ENCODE data around the gene STMP1. TPM values are rescaled to one million over a fixed set of nuclear protein-coding genes. Genes with fewer than 3 reads are reported as not detected.
A peak's percentile ranks its signal among the peaks of the same experiment; 100 is the strongest.

Gene STMP1
- total RNA-seq, 1 donor from 2014 or later, result 29.7 TPM

DNA sequence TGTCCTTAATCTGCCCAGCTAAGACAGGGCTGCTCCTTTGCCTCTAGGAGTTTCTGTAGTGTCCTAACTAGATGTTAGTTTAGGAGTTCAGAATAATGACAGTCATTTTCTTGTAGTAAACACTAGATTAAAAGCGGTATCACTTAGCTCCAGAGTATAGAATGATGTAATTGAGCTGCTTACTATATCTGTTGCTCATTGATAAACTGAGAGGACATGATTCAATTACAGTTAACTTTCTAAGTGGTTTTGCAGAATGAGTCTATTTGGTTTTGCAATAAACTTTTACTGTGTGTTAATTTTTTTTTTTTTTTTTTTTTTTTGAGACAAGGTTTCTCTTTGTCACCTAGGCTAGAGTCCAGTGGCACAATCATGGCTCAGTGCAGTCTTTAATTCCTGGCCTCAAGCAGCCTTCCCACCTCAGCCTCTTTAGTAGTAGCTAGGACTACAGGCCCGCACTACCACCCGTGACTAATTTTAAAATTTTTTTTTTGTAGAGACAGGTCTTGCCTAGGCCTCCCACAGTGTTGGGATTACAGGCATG is 1.8 kb downstream of the STMP1 start:
- Histone ChIP-seq H3K9ac (ENCODE audit: low read length) (peak overlapping the region; percentile 95), H3K36me3 (ENCODE audit: insufficient read depth, low read length) (no peaks in the 10 kb centered on the region), H3K4me1 (ENCODE audit: insufficient read depth, low read length) (peaks cover 27% of the 10 kb centered on the region), H3K9me3 (ENCODE audit: insufficient read depth, low read depth, low read length) (no peaks in the 10 kb centered on the region), H3K27me3 (ENCODE audit: insufficient read depth, low read length) (no peaks in the 10 kb centered on the region), H3K4me3 (ENCODE audit: insufficient read depth, low read depth, low read length) (peak overlapping the region; percentile 82), H3K79me2 (ENCODE audit: insufficient read depth, low read length) (peaks cover 61% of the 10 kb centered on the region), H3K4me2 (ENCODE audit: low read length) (peak overlapping the region; percentile 83), H4K20me1 (ENCODE audit: insufficient read depth, low read length) (peaks cover 11% of the 10 kb centered on the region), H3K27ac (ENCODE audit: low read depth, low read length) (peak overlapping the region; percentile 97), H2AFZ (ENCODE audit: low read depth, low read length) (no peak overlapping the region)
- Mint-ChIP-seq H3K27me3 (ENCODE audit: low read depth, unreplicated experiment) (no peaks in the 10 kb centered on the region), H3K36me3 (ENCODE audit: low read depth, unreplicated experiment) (peaks cover 5% of the 10 kb centered on the region), H3K9me3 (ENCODE audit: unreplicated experiment) (no peaks in the 10 kb centered on the region), H3K27ac (ENCODE audit: unreplicated experiment) (peak overlapping the region; percentile 72), H3K4me1 (ENCODE audit: low read depth, unreplicated experiment) (peaks cover 15% of the 10 kb centered on the region), H3K4me3 (ENCODE audit: unreplicated experiment) (peak overlapping the region; percentile 100)
- DNase-seq (ENCODE audit: low read depth) (peak; percentile 48), FAIRE-seq (no peak)
- TF ChIP-seq, protein P1, sequence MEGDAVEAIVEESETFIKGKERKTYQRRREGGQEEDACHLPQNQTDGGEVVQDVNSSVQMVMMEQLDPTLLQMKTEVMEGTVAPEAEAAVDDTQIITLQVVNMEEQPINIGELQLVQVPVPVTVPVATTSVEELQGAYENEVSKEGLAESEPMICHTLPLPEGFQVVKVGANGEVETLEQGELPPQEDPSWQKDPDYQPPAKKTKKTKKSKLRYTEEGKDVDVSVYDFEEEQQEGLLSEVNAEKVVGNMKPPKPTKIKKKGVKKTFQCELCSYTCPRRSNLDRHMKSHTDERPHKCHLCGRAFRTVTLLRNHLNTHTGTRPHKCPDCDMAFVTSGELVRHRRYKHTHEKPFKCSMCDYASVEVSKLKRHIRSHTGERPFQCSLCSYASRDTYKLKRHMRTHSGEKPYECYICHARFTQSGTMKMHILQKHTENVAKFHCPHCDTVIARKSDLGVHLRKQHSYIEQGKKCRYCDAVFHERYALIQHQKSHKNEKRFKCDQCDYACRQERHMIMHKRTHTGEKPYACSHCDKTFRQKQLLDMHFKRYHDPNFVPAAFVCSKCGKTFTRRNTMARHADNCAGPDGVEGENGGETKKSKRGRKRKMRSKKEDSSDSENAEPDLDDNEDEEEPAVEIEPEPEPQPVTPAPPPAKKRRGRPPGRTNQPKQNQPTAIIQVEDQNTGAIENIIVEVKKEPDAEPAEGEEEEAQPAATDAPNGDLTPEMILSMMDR (IDR thresholded peaks at IDR 0.05; ENCODE audit: insufficient read depth, low read depth, low read length), result no peak
- no peak for TF ChIP-seq EZH2 (IDR thresholded peaks at IDR 0.05; ENCODE audit: insufficient read depth, low read length)

DNA sequence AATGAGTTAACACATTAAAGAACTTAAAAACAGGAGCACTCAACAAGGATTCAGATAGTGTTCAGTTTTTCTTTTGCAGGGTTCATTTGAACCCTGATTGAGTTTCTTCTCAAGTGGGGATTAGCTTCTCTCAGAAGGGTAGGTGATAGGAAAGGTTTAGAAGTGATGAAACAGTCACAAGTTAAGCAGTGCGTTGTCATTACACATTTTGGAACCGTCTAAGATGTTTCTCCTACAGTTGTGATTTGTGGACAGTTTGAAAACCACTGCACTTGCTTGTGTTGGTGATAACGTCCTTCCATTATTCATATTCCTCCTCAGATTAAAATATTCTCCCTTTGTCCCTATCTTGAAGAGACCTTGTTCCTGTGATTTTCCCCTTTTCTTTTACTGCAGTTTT is 2.7 kb downstream of the STMP1 start:
- Histone ChIP-seq H3K4me2 (ENCODE audit: low read length) (peak overlapping the region; percentile 83), H3K79me2 (ENCODE audit: insufficient read depth, low read length) (peaks cover 70% of the 10 kb centered on the region), H3K36me3 (ENCODE audit: insufficient read depth, low read length) (no peaks in the 10 kb centered on the region), H4K20me1 (ENCODE audit: insufficient read depth, low read length) (peaks cover 15% of the 10 kb centered on the region), H3K4me3 (ENCODE audit: insufficient read depth, low read depth, low read length) (no peak overlapping the region), H3K27ac (ENCODE audit: low read depth, low read length) (no peak overlapping the region), H3K9ac (ENCODE audit: low read length) (peak overlapping the region; percentile 29), H3K27me3 (ENCODE audit: insufficient read depth, low read length) (no peaks in the 10 kb centered on the region), H2AFZ (ENCODE audit: low read depth, low read length) (no peak overlapping the region), H3K9me3 (ENCODE audit: insufficient read depth, low read depth, low read length) (no peaks in the 10 kb centered on the region), H3K4me1 (ENCODE audit: insufficient read depth, low read length) (peaks cover 34% of the 10 kb centered on the region)
- DNase-seq (ENCODE audit: low read depth) (no peak), FAIRE-seq (no peak)
- no peaks in the 10 kb centered on the region for H3K27me3 Mint-ChIP-seq (ENCODE audit: low read depth, unreplicated experiment)
- H3K4me1 Mint-ChIP-seq (ENCODE audit: low read depth, unreplicated experiment), result peaks cover 21% of the 10 kb centered on the region
- H3K27ac Mint-ChIP-seq (ENCODE audit: unreplicated experiment), result no peak overlapping the region
- TF ChIP-seq EZH2 (IDR thresholded peaks at IDR 0.05; ENCODE audit: insufficient read depth, low read length), result no peak
- TF ChIP-seq, protein P1 (IDR thresholded peaks at IDR 0.05; ENCODE audit: insufficient read depth, low read depth, low read length), result no peak
- peaks cover 1% of the 10 kb centered on the region for H3K36me3 Mint-ChIP-seq (ENCODE audit: low read depth, unreplicated experiment)
- no peaks in the 10 kb centered on the region for H3K9me3 Mint-ChIP-seq (ENCODE audit: unreplicated experiment)
- H3K4me3 Mint-ChIP-seq (ENCODE audit: unreplicated experiment), result no peak overlapping the region

DNA sequence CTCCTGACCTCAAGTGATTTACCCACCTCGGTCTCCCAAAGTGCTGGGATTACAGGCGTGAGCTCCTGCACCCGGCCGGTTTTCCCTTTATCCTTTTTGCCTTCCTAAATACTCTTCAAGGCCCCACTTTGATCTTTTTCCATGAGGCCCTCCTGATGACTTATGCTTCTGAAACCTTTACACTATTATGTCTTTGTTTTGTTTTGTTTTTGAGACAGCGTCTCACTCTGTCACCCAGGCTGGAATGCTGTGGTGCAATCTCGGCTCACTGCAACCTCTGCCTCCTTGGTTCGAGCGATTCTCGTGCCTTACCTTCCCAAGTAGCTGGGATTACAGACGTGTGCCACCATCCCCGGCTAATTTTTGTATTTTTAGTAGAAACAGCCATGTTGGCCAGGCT is 3.8 kb downstream of the STMP1 start:
- peak overlapping the region; percentile 41 for H3K27ac Mint-ChIP-seq (ENCODE audit: unreplicated experiment)
- H3K4me1 ChIP-seq (ENCODE audit: insufficient read depth, low read length), result peaks cover 43% of the 10 kb centered on the region
- H3K27ac ChIP-seq (ENCODE audit: low read depth, low read length), result no peak overlapping the region
- H4K20me1 ChIP-seq (ENCODE audit: insufficient read depth, low read length), result peaks cover 20% of the 10 kb centered on the region
- H3K4me3 ChIP-seq (ENCODE audit: insufficient read depth, low read depth, low read length), result no peak overlapping the region
- peaks cover 81% of the 10 kb centered on the region for H3K79me2 ChIP-seq (ENCODE audit: insufficient read depth, low read length)
- TF ChIP-seq, protein P1 (IDR thresholded peaks at IDR 0.05; ENCODE audit: insufficient read depth, low read depth, low read length), result no peak
- no peak for TF ChIP-seq EZH2 (IDR thresholded peaks at IDR 0.05; ENCODE audit: insufficient read depth, low read length)
- no peak overlapping the region for H2AFZ ChIP-seq (ENCODE audit: low read depth, low read length)
- no peaks in the 10 kb centered on the region for H3K27me3 ChIP-seq (ENCODE audit: insufficient read depth, low read length)
- no peaks in the 10 kb centered on the region for H3K9me3 ChIP-seq (ENCODE audit: insufficient read depth, low read depth, low read length)
- no peaks in the 10 kb centered on the region for H3K36me3 ChIP-seq (ENCODE audit: insufficient read depth, low read length)
- H3K4me2 ChIP-seq (ENCODE audit: low read length), result peak overlapping the region; percentile 45
- peak overlapping the region; percentile 17 for H3K9ac ChIP-seq (ENCODE audit: low read length)
- H3K27me3 Mint-ChIP-seq (ENCODE audit: low read depth, unreplicated experiment), result no peaks in the 10 kb centered on the region
- peak overlapping the region; percentile 50 for H3K4me3 Mint-ChIP-seq (ENCODE audit: unreplicated experiment)
- H3K36me3 Mint-ChIP-seq (ENCODE audit: low read depth, unreplicated experiment), result peaks cover 1% of the 10 kb centered on the region
- H3K9me3 Mint-ChIP-seq (ENCODE audit: unreplicated experiment), result no peaks in the 10 kb centered on the region
- H3K4me1 Mint-ChIP-seq (ENCODE audit: low read depth, unreplicated experiment), result peaks cover 29% of the 10 kb centered on the region
- DNase-seq (ENCODE audit: low read depth) (peak; percentile 49), FAIRE-seq (no peak)

Measured in astrocyte (in vitro differentiated cells and primary cell).